ENCODE data around the gene UBALD1.

UBALD1 gene

GRCh38 chr16:4641895-4642294 lies 27.2 kb upstream of the UBALD1 start:
- no peak for DNase-seq

DNA sequence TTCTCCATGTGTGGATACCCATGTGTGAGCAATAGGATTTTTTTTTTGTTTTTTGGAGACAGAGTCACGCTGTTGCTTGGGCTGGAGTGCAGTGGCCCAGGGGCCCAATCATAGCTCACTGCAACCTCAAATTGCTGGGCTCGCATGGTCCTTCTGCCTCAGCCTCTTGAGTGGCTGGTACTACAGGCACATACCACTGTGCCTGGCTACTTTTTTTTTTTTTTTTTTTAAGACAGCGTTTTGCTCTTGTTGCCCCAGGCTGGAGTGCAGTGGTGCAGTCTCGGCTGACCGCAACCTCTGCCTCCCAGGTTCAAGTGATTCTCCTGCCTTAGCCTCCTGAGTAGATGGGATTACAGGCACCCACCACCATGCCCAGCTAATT lies 26.6 kb upstream of the UBALD1 start:
- no peak for DNase-seq

DNA sequence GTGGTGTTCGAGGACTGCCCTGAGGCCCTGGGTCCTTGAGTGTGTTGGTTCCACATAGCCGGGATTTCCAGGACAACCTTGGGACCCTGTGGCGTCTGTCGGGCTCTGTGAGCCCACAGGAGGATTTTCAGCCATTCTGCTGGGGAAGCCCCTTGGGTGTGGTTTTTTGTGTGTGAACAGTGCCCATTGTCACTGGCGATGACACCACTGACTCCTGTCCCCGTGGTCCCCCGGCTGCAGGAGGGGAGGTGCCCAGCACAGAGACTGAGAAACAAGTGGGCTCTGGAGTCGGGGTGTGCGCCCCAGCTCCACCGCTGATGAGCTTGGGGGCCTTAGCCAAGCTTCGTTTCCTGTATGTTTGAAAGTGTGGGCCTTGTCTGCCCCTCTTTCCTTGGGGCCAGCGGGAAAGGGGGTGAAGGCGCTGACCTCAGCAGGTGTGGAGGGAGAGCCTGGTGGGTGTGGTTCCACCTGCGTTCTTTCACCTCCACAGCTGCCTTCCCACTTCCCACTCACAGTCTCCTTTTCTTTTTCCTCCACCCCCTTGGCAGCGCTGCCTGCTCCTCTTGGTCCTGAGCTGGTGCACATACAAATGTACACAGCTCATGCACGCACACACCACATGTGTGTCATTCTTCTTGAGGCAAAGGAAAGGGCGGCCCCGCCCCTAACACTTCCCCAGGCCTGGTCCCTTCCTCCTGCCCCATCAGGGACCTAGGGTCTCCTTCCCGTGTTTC lies 26.1 kb upstream of the UBALD1 start:
- DNase-seq: no peak

- DNase-seq: no peak
These were observed 25.3 kb upstream of the UBALD1 start for GRCh38 chr16:4639899-4640509.

- no peak for DNase-seq
These were observed 22.9 kb upstream of the UBALD1 start for GRCh38 chr16:4637501-4638166.

DNA sequence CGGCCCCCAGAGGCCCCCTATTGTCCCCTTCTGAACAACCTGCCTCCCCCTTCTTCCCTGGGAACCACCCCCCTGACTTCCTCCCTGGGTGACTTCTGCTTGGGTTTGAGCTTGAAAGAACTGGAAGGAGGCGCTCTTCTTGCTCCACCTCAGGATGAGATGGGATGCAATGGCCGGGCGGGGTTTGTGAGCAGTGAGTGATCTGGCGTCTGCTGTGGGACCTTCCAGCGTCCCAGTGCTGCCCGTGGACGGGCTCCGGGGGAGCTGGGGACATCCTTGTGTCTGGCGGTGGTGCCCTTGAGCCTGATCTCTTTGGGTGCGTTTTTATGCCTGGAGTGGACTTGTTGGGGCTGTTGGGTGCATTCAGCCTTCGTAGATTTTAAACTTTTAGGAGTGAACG lies 21.5 kb upstream of the UBALD1 start:
- DNase-seq: no peak

DNA sequence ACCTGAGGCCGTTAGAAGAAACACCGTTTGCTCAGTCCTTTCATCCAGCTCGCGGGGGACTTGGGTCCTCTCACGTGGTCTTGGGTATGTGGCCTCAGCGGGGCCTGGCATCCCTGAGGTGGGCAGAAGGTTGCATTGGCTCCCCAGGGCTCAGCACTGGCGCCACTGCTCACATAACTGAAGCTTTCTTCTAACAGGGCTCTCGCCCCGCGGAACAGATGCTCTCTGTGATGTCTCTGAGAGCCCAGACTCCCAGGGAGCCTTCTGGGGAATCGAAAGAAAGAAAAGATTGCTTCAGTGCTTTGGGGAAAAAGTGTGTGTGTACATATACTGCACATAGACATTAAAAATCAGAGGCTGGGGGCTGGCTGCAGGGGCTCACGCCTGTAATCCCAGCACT lies 20.1 kb upstream of the UBALD1 start:
- DNase-seq: no peak

DNA sequence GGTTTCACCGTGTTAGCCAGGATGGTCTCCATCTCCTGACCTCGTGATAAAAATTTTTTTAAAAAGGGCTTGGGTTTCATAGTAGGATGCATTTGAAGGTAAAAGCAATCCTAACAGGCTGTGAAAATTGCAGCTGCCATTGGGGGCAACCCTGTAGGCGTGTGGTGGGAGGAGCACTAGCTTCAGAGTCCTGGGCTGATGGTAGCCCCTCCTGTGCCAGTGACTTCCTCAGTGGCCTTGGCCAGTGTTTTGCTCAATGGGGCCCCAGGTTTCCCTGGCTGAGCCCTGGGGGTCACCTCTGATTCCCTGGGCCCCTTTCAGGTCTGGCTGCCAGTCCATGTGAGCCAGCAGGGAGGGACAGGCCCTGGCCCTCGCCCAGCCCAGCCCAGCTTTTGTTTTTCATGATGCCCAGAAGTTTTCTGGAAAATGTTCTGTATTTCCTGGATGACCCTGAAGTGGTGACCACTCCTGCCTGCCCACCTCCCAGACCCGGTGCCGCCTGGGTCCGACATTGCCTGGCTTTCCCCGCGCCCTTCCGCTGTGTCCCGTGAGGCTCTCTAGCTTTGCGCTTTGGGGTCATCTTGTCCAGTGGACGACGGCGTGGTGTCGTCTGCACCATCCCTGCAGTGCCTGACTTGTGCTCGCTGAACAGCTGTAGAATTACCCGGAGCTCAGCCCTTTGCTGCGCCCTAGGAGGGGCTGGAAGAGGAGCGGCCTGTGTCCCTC lies 19.4 kb upstream of the UBALD1 start:
- DNase-seq: no peak

GRCh38 chr16:4631444-4631843 lies 16.8 kb upstream of the UBALD1 start:
- DNase-seq: no peak

- DNase-seq: no peak
These were observed 13.6 kb upstream of the UBALD1 start for GRCh38 chr16:4628283-4628682.

GRCh38 chr16:4626396-4626795 lies 11.7 kb upstream of the UBALD1 start:
- DNase-seq: no peak

GRCh38 chr16:4625560-4626159 lies 11.0 kb upstream of the UBALD1 start:
- no peak for DNase-seq

GRCh38 chr16:4624827-4625559 lies 10.3 kb upstream of the UBALD1 start:
- peak; percentile 74 for DNase-seq

DNA sequence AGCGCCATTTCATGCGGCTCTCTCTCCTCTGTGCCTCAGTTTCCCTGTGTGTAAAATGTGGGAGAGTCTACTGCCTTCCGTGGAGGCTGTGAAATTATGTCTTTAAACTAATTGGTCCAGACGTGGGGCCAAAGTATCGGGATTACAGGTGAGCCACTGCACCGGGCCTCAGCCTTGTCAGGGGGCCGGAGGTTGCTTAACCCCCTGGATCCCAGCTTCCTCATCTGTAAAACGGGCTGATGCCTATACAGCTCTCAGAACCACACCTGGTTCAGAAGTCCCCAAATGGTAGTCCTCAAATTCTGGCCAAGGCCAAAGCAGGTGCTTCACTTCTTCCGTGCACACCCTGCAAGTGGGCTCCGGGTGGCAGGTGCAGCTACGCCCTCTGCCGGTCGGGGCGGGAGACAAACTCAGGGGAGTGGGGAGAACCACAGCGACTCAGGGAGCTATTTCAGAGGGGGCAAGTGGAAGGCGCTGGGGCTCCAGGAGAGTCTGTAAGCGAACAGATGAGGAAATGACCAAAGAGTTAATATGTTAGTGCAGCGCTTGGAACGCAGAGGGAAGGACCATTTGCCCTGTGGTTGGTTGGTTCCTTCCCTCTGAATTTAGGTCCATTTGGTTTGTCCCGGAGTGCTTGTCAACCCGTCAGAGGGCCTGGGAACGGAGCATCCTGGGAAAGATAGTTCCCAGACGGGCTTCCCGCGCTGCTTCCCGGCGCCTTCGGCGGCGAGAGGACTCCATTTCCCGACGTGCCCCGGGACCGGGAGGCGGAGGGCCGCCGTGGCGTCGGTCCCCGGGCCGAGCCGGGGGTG lies 9.5 kb upstream of the UBALD1 start, which contains the start of gene MGRN1:
Gene MGRN1, plus strand, starts transcription at position 812 of the 812 bp plus-strand sequence. CDS start 135 bp downstream, outside the sequence.
- peak; percentile 94 for DNase-seq

DNA sequence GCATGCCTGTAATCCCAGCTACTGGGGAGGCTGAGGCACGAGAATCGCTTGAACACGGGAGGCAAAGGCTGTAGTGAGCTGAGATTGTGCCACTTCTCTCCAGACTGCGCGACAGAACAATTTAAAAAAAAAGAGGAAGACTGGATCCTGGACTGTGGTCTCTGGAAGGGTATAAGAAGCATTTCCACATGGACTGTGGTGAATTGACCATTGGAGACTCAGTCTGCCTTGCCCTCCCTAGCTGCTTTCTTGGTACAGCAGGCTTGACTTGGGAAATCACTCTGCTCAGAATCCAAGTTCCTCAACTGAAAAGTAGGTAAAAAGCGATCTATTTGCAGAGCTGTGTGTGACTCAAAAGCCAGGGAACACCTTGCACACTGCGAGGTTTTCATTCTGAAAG lies 8.9 kb upstream of the UBALD1 start:
- no peak for DNase-seq

DNA sequence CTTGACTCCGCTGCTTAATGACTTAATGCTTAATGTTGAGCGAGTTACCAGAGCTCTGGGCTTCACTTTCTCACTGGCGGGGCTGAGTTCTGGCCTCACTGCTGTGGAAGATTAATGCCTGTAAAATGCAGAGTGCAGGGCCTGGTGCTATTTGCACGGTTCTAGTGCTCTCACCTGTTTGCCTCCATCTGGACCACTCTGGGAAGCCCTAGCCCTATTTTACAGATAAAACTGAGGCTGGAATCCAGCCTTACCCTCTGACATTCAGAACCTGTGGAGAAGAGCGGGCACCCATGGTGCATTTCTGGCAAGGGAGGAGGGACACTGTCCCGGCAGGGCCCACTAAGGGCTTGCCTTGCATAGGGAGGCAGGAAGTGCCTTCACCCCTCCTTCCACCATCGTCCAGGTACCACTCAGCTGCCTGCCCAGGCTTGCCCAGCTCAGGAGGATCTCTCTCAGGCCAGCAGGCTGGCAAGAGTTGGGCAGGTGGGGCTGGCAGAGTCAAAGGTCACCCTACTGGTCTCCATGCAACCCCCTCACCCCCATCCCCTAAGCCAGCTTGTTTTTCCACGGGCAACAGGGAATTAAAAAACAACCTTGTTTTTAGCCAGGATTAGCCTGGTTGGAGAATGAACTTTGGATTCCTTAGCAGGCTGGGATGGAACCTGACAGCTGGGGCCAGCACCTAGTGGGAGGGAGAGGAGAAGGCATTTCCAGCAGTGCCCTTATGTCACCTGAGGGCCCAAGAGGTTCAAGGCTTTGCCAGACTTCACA lies 4.1 kb upstream of the UBALD1 start:
- DNase-seq: no peak

GRCh38 chr16:4617880-4618279 lies 3.2 kb upstream of the UBALD1 start:
- DNase-seq: no peak

GRCh38 chr16:4616047-4616811 lies 1.5 kb upstream of the UBALD1 start:
- DNase-seq: peak; percentile 99

- no peak for DNase-seq
These were observed 827 bp upstream of the UBALD1 start for GRCh38 chr16:4615384-4616046.

Measured in stimulated activated CD4-positive, alpha-beta T cell treated with anti-CD3 and anti-CD28 coated beads, Interleukin-4, amount 100 ng/mL, for 24 hours (primary cell).